GM18873 (cell line): ENCODE measurements around the gene CETP.

Experiments used
- ATAC-seq: cut with Tn5 transposase; IDR thresholded peaks from one replicate; pipeline ENCODE4 v1.9.1; 2021; ENCODE audit warnings: mild to moderate bottlenecking, moderate library complexity, moderate number of reproducible peaks; ENCODE audit not compliant: unreplicated experiment, low FRiP score

CETP gene

GRCh38 chr16:57013902-57014301 is 52.2 kb downstream of the CETP start:
- no peak for ATAC-seq

GRCh38 chr16:57016301-57016700 is 54.6 kb downstream of the CETP start:
- no peak for ATAC-seq

GRCh38 chr16:57016831-57017230 is 55.1 kb downstream of the CETP start:
- ATAC-seq, result no peak

- no peak for ATAC-seq
Measured at GRCh38 chr16:57017251-57017650, 55.5 kb downstream of the CETP start.

GRCh38 chr16:57019746-57020145 is 58.0 kb downstream of the CETP start:
- ATAC-seq, result no peak

GRCh38 chr16:57020651-57021050 is 58.9 kb downstream of the CETP start:
- no peak for ATAC-seq

GRCh38 chr16:57021757-57022156 is 60.0 kb downstream of the CETP start:
- no peak for ATAC-seq

GRCh38 chr16:57022445-57022844 is 60.7 kb downstream of the CETP start:
- no peak for ATAC-seq

GRCh38 chr16:57023541-57024249 is 61.9 kb downstream of the CETP start:
- no peak for ATAC-seq

- ATAC-seq, result no peak
Measured at GRCh38 chr16:57024894-57025680, 63.3 kb downstream of the CETP start.

GRCh38 chr16:57025941-57026777 is 64.4 kb downstream of the CETP start:
- no peak for ATAC-seq

- no peak for ATAC-seq
Measured at GRCh38 chr16:57026778-57027062, 65.0 kb downstream of the CETP start.

GRCh38 chr16:57027067-57027466 is 65.3 kb downstream of the CETP start:
- ATAC-seq, result no peak

GRCh38 chr16:57028086-57028485 is 66.3 kb downstream of the CETP start:
- ATAC-seq, result no peak

- ATAC-seq, result no peak
Measured at GRCh38 chr16:57029161-57030160, 67.7 kb downstream of the CETP start.

GRCh38 chr16:57030346-57030902 is 68.7 kb downstream of the CETP start:
- ATAC-seq, result no peak

- ATAC-seq, result no peak
Measured at GRCh38 chr16:57031156-57031555, 69.4 kb downstream of the CETP start.

- no peak for ATAC-seq
Measured at GRCh38 chr16:57032346-57032745, 70.6 kb downstream of the CETP start.

- no peak for ATAC-seq
Measured at GRCh38 chr16:57032931-57033330, 71.2 kb downstream of the CETP start.
